Ascending aorta (tissue), 2 donors: ENCODE data around the gene SLC25A30. TPM values are rescaled to one million over a fixed set of nuclear protein-coding genes. Genes with fewer than 3 reads are reported as not detected.
"Not testable (repeated sequence)": the region's sequence is repeated elsewhere in the genome, so short reads cannot be mapped to it uniquely, and the experiment has no call there.

Experiments used
- DNase-seq, 2 donors: peaks; one replicate each; pipeline ENCODE4 v3.0.0-alpha.2; 2019; ENCODE audit warnings: low spot score in 2 of 2
- H3K27ac ChIP-seq, 2 donors: fragments of 200-600 bp; sonication (generic); one replicate each; pipeline ENCODE4 v1.5.1; 2016 to 2017; ENCODE audit warnings: mild to moderate bottlenecking in 1 of 2
- H3K27me3 ChIP-seq: fragments of 200-600 bp; sonication (generic); one replicate; pipeline ENCODE4 v1.5.1; 2017
- H3K36me3 ChIP-seq, 2 donors: fragments of 200-600 bp; sonication (generic); one replicate each; pipeline ENCODE4 v1.5.1; 2016
- H3K4me1 ChIP-seq, 2 donors: fragments of 200-600 bp; sonication (generic); one replicate each; pipeline ENCODE4 v1.5.1; 2016 to 2017; ENCODE audit warnings: mild to moderate bottlenecking in 1 of 2
- H3K4me3 ChIP-seq, 2 donors: fragments of 200-600 bp; sonication (generic); one replicate each; pipeline ENCODE4 v1.5.1; 2016 to 2017; ENCODE audit warnings: mild to moderate bottlenecking in 1 of 2
- H3K9me3 ChIP-seq, 2 donors: fragments of 200-600 bp; sonication (generic); one replicate each; pipeline ENCODE4 v1.5.1; 2016
- CTCF ChIP-seq, 3 experiments: fragments of 200-600 bp in 2 of 3; fragments of 450-650 bp in 1 of 3; sonication (generic) in 2 of 3; IDR thresholded peaks; one replicate each; pipeline ENCODE4 v1.5.1; 2016 to 2019; ENCODE audit warnings: antibody characterized with exemption in 3 of 3, mild to moderate bottlenecking in 1 of 3, moderate library complexity in 1 of 3
- intact Hi-C: fragments of 100-400 bp; cut with DNase I; formaldehyde crosslinking; loops from one replicate; pipeline ENCODE4 v1.15.1; 2023
- total RNA-seq: library from RNA; depleted of rRNA; stranded (reverse); fragments of >200 nt; gene quantifications from one replicate; pipeline ENCODE4 v1.1.0, GENCODE V29; 2016

The SLC25A30 gene
- total RNA-seq, 1 donor from 2014 or later: 1.9 TPM

GRCh38 chr13:45350152-45350551, 68.0 kb downstream of the SLC25A30 start:
- DNase-seq: no peak
- Histone ChIP-seq H3K4me1 (no peaks in the 10 kb centered on the region), H3K9me3 (no peaks in the 10 kb centered on the region), H3K27me3 (no peaks in the 10 kb centered on the region), H3K4me3 (no peak overlapping the region), H3K36me3 (peaks cover 46 to 76% of the 10 kb centered on the region in 2 donors), H3K27ac (no peak overlapping the region)
- TF ChIP-seq CTCF (IDR thresholded peaks at IDR 0.05): no peak
- intact Hi-C loops: no loop called here

- Histone ChIP-seq H3K27me3 (no peaks in the 10 kb centered on the region), H3K36me3 (peaks cover 44 to 74% of the 10 kb centered on the region in 2 donors), H3K9me3 (no peaks in the 10 kb centered on the region), H3K27ac (no peak overlapping the region), H3K4me3 (no peak overlapping the region), H3K4me1 (no peaks in the 10 kb centered on the region)
- no peak for DNase-seq
- intact Hi-C loops: loop anchor here (10.0 kb wide), 1 partner anchor 115 kb away; the partner anchor contains the start of gene COG3
- TF ChIP-seq CTCF (IDR thresholded peaks at IDR 0.05): no peak
Observed at GRCh38 chr13:45349438-45349837, 68.7 kb downstream of the SLC25A30 start.

- H3K27ac ChIP-seq, H3K9me3 ChIP-seq, DNase-seq, H3K27me3 ChIP-seq, H3K4me3 ChIP-seq: not testable (repeated sequence)
- intact Hi-C loops: loop anchor here (5.0 to 10.0 kb wide), 3 partner anchors 73 to 427 kb away; partner anchors contain the start of genes COG3 and SLC25A30
- H3K36me3 ChIP-seq: peaks cover 32 to 37% of the 10 kb centered on the region in 2 donors
- H3K4me1 ChIP-seq: peaks cover 2 to 12% of the 10 kb centered on the region in 2 donors
Observed at GRCh38 chr13:45344064-45344463, 74.1 kb downstream of the SLC25A30 start.

Other genes starting within 250 kb of the SLC25A30 start
- not detected for gene KCTD4, start 217.3 kb downstream of the SLC25A30 start, total RNA-seq
- 2,079 TPM for gene TPT1, start 77.2 kb downstream of the SLC25A30 start, total RNA-seq
- 5.7 TPM for gene COG3, start 46.6 kb upstream of the SLC25A30 start, total RNA-seq
- not detected for gene ERICH6B, start 197.4 kb upstream of the SLC25A30 start, total RNA-seq